GM21390 (cell line): ENCODE results near the gene SPTLC2.

Source experiments
- ATAC-seq: cut with Tn5 transposase; IDR thresholded peaks from one replicate; pipeline ENCODE4 v1.9.1; 2021; ENCODE audit not compliant: unreplicated experiment

SPTLC2 gene

GRCh38 chr14:77625360-77625759 is 8.9 kb upstream of the SPTLC2 start:
- ATAC-seq = no peak

GRCh38 chr14:77623201-77623600 is 6.8 kb upstream of the SPTLC2 start:
- no peak for ATAC-seq

GRCh38 chr14:77622366-77622961 is 6.0 kb upstream of the SPTLC2 start:
- ATAC-seq = no peak

GRCh38 chr14:77620222-77620870 is 3.9 kb upstream of the SPTLC2 start:
- no peak for ATAC-seq

- ATAC-seq = no peak
These were observed 2.0 kb upstream of the SPTLC2 start for GRCh38 chr14:77618381-77618970.

- ATAC-seq = peak; percentile 14
These were observed 344 bp downstream of the SPTLC2 start for GRCh38 chr14:77616133-77616453.

GRCh38 chr14:77615361-77616132 is 890 bp downstream of the SPTLC2 start:
- ATAC-seq = no peak

- ATAC-seq = no peak
These were observed 3.2 kb downstream of the SPTLC2 start for GRCh38 chr14:77613201-77613600.

- no peak for ATAC-seq
These were observed 4.3 kb downstream of the SPTLC2 start for GRCh38 chr14:77612011-77612620.

- no peak for ATAC-seq
These were observed 5.9 kb downstream of the SPTLC2 start for GRCh38 chr14:77610553-77610952.

- ATAC-seq = no peak
These were observed 6.5 kb downstream of the SPTLC2 start for GRCh38 chr14:77609922-77610321.

GRCh38 chr14:77607741-77608302 is 8.6 kb downstream of the SPTLC2 start:
- ATAC-seq = no peak

- ATAC-seq = no peak
These were observed 11.0 kb downstream of the SPTLC2 start for GRCh38 chr14:77605392-77605972.

- ATAC-seq = no peak
These were observed 12.7 kb downstream of the SPTLC2 start for GRCh38 chr14:77603654-77604255.

GRCh38 chr14:77603031-77603430 is 13.4 kb downstream of the SPTLC2 start:
- ATAC-seq = no peak

GRCh38 chr14:77601846-77602619 is 14.4 kb downstream of the SPTLC2 start:
- no peak for ATAC-seq

- ATAC-seq = no peak
These were observed 16.5 kb downstream of the SPTLC2 start for GRCh38 chr14:77599889-77600288.

GRCh38 chr14:77598366-77599070 is 17.9 kb downstream of the SPTLC2 start:
- no peak for ATAC-seq

GRCh38 chr14:77593501-77593961 is 22.9 kb downstream of the SPTLC2 start:
- ATAC-seq = peak; percentile 73
